Skeletal muscle cell (primary cell): ENCODE data around the gene CRELD1.

Source experiments
- DNase-seq: peaks from one replicate; pipeline ENCODE4 v3.0.0-alpha.2; 2010; ENCODE audit warnings: low read depth
- H3K4me3 ChIP-seq: 2 replicates; pipeline ENCODE4 v1.5.1; 2011; ENCODE audit warnings: low read depth, mild to moderate bottlenecking, control low read depth, low read length, moderate library complexity

The CRELD1 gene

GRCh38 chr3:9902372-9903237, 31.0 kb upstream of the CRELD1 start, which contains the start of gene IL17RE:
IL17RE (plus strand) TSS chr3:9902848; CDS start chr3:9902933, 85 bp downstream.
- peak within 1 kb of the TSS; percentile 32 for H3K4me3 ChIP-seq
- DNase-seq, result no peak

GRCh38 chr3:9903238-9903624, 30.4 kb upstream of the CRELD1 start:
- no peak for DNase-seq
- H3K4me3 ChIP-seq, result peak overlapping the region; percentile 32

GRCh38 chr3:9903904-9904303, 29.7 kb upstream of the CRELD1 start:
- H3K4me3 ChIP-seq, result no peak overlapping the region
- no peak for DNase-seq

GRCh38 chr3:9906480-9906879, 27.2 kb upstream of the CRELD1 start:
- no peak for DNase-seq
- H3K4me3 ChIP-seq, result no peak overlapping the region

- DNase-seq, result no peak
- no peak overlapping the region for H3K4me3 ChIP-seq
Measured at GRCh38 chr3:9908286-9908685, 25.3 kb upstream of the CRELD1 start.

- H3K4me3 ChIP-seq, result no peak overlapping the region
Measured at GRCh38 chr3:9909221-9910013, 24.2 kb upstream of the CRELD1 start.

GRCh38 chr3:9911863-9912262, 21.8 kb upstream of the CRELD1 start:
- DNase-seq, result no peak
- no peak overlapping the region for H3K4me3 ChIP-seq

More at GRCh38 chr3:9909221-9910013, 24.2 kb upstream of the CRELD1 start:
- DNase-seq, result no peak

- DNase-seq, result no peak
- H3K4me3 ChIP-seq, result no peak overlapping the region
Measured at GRCh38 chr3:9912294-9912935, 21.2 kb upstream of the CRELD1 start.

- no peak overlapping the region for H3K4me3 ChIP-seq
- no peak for DNase-seq
Measured at GRCh38 chr3:9913601-9914000, 20.0 kb upstream of the CRELD1 start.

GRCh38 chr3:9914011-9914410, 19.6 kb upstream of the CRELD1 start:
- no peak for DNase-seq
- no peak overlapping the region for H3K4me3 ChIP-seq

- H3K4me3 ChIP-seq, result peak overlapping the region; percentile 50
- no peak for DNase-seq
Measured at GRCh38 chr3:9914559-9915253, 18.9 kb upstream of the CRELD1 start.

GRCh38 chr3:9915254-9916141, 18.1 kb upstream of the CRELD1 start:
- no peak for DNase-seq
- peak overlapping the region; percentile 50 for H3K4me3 ChIP-seq

GRCh38 chr3:9916346-9916733, 17.3 kb upstream of the CRELD1 start:
- DNase-seq, result peak; percentile 54
- H3K4me3 ChIP-seq, result peak overlapping the region; percentile 64

- DNase-seq, result peak; percentile 87
- H3K4me3 ChIP-seq, result peak within 1 kb of the TSS; percentile 64
Measured at GRCh38 chr3:9916734-9917680, 16.6 kb upstream of the CRELD1 start, which contains the start of gene IL17RC. IL17RC (plus strand) TSS chr3:9917098; CDS start chr3:9917316, 218 bp downstream.

- no peak for DNase-seq
- peak overlapping the region; percentile 64 for H3K4me3 ChIP-seq
Measured at GRCh38 chr3:9917820-9918219, 15.8 kb upstream of the CRELD1 start.

GRCh38 chr3:9918261-9919038, 15.2 kb upstream of the CRELD1 start:
- DNase-seq, result no peak
- peak overlapping the region; percentile 64 for H3K4me3 ChIP-seq

- H3K4me3 ChIP-seq, result no peak overlapping the region
- DNase-seq, result no peak
Measured at GRCh38 chr3:9928158-9928557, 5.5 kb upstream of the CRELD1 start.
